NCI-H524 (cell line): ENCODE data around the gene ARHGAP25.
A peak's percentile ranks its signal among the peaks of the same experiment; 100 is the strongest.
"Not testable (repeated sequence)": the region's sequence is repeated elsewhere in the genome, so short reads cannot be mapped to it uniquely, and the experiment has no call there.

Experiments used
- DNase-seq, 2 experiments: peaks; one replicate each; lab custom pipeline; 2025; lab: John Stamatoyannopoulos, UW

The ARHGAP25 gene

DNA sequence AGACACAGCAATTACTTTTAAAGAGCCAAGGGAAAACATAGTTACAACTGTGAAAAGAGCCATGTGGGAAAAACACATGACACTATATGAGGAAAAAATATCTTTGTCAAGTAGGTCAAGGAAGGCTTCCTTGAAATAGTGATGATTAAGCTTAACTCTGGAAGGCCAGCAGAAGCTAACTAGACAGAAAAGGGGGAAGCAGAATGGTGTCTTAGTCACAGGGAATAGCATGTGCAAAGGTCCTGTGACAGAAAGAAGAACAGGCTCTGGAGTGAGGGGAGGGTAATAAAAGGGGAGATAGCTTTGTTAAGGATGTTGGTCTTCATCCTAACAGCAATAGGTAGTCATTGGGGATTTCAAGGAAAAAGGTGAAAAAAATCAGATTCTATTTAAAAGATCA, 64.0 kb downstream of the ARHGAP25 start:
- DNase-seq, result no peak

DNA sequence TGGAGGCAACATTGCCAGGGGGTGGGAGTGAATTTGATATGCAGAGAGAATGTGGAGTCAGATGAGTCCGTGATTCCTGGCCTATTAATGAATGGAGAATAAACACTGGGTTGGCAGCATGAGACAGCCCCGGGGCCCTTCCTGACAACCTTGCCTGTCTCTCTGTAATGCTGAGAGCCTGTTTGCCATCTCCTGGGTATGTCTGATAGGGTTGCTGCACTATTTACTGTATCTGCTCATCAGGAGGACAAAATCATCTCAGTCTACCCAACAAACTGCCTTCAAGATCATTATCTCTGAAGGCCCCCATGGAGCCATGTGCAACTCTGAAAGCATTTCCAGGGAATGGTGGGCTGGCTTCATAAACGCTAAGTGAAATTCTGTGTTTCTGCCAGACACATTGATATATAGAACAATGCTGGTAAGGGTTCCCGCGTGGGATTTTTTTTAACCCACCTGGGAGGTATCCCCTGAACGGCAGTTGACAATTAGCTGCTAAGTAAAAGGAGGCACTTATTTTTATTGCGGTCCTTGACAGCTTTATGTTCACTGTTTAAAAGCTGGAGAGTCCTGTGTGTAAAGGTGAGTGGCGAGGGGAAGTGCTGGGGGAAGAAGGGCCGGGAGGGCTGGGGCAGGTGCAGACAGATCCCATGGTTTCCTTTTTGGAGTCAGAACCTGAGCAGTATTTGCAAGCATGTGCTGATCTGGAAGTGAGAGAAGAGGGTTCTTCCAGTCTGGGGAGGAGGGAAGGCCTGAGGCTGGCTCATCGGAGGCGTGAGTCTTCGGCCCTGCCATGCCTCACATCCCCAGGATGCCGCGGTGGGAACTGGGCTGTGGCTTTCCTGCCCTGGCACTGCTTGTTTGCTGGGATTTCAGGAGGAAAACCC, 64.8 kb downstream of the ARHGAP25 start:
- no peak for DNase-seq

DNA sequence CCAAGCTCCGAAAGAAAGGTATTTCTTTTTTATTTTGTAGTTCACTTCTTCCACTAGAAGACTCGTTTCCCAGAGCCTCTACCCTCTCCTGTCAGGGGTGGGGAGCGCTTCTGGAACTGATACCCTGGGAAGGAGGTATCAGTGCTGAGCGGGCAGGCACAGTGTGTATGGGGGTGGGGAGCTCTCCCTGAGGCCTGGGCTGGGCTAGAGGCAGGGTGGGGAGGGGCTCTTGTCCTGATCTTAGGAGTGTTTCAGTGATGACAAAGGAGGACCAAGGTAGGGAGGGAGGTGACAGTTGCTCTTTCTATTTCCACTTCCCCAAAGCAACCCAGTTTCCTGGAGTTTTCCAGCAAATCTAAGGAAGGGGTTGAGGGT, 65.4 kb downstream of the ARHGAP25 start:
- DNase-seq, result no peak

DNA sequence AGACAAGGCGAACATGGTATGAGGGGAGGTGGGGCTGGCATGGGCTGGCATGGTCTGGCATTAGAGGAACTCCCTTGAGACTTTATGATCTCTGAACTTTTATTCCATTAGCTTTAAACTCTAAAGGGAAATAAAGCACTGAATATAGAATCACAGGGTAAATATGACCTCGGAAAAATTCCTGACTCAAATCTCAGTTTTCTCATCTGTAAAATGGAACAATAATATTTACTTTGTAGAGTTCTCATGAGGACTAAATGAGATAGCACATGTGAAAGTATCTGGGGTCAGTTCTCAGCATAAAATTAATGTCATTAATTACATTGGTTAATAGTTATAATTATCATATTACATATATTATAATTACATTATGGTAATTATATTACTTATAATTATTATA, 65.9 kb downstream of the ARHGAP25 start:
- no peak for DNase-seq

DNA sequence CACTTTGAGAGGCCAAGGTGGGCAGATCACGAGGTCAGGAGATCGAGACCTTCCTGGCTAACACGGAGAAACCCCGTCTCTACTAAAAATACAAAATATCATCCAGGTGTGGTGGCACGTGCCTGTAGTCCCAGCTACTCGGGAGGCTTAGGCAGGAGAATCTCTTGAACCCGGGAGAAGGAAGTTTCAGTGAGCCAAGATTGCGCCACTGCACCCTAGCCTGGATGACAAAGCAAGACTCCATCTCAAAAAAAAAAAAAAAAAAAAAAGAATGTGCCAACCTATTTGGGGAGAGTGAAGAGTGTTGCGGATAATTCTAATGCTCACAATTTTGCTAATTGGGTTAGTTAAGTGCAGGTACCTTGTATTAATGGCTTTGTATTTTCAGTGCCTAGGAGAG, 67.5 kb downstream of the ARHGAP25 start:
- not testable (repeated sequence) for DNase-seq

DNA sequence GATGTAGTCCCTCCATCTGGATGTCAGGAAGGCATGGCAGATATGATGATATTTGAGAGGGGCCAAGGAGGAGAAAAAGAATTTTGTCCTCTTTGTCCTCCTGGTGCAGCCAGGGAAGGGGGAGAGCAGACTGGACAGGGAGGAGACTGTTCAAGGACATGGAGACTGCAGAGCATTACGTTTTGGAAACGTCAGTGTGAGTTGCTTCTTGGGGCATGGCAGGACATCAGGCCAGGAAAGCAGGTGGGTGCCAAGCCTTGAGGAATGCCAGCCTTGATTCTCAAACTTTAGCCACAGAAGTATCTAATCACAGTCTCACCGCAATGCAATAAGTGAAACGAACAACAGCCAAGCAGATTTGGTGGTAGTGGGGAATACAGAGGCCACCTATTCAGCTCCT, 70.4 kb downstream of the ARHGAP25 start:
- no peak for DNase-seq

DNA sequence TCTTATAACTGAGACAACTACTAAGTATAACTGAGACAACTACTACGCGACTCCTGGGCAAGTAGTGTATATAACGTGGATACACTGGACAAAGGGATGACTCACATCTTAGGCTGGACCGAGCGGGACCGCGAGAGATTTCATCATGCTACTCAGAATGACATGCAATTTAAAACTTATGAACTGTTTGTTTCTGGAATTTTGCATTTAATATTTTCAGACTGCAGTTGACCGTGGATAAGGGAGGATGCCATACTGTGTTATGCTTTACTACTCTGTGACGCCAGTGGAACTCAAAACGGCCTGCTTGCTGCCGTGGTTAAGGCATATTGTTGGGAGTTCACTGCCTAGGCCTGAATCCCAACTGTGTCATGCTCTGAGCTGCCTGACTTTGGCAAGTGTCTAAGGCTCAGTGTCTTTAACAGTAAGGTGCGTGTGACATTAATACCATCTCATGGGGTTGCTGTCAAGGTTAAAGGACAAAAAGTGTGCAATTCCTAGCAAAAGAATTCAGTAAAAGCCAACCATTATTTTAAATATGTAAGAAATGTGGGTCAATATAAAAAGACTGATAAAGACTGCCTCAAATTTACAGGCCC, 72.0 kb downstream of the ARHGAP25 start:
- no peak for DNase-seq

DNA sequence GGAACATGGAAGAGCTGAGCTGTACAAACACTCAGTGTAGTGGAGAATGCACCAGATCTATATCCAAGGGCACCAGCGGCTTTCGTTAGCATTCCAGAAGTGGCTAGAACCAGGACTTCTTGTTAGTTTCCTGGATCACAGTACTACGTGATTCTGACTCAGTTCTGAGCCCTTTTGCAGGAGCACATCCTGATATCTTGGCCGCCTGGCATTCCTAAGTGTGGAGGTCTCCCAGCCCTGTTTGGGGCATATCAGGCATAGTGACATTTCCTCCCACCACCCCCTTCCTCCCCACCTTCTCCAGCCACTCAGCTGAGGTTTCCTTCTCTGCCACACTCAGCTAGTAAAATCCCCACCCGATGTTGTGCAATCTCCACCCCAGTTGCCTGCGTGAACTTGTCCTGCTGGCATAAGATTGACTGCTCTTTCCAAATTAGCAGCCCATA, 73.2 kb downstream of the ARHGAP25 start:
- no peak for DNase-seq

DNA sequence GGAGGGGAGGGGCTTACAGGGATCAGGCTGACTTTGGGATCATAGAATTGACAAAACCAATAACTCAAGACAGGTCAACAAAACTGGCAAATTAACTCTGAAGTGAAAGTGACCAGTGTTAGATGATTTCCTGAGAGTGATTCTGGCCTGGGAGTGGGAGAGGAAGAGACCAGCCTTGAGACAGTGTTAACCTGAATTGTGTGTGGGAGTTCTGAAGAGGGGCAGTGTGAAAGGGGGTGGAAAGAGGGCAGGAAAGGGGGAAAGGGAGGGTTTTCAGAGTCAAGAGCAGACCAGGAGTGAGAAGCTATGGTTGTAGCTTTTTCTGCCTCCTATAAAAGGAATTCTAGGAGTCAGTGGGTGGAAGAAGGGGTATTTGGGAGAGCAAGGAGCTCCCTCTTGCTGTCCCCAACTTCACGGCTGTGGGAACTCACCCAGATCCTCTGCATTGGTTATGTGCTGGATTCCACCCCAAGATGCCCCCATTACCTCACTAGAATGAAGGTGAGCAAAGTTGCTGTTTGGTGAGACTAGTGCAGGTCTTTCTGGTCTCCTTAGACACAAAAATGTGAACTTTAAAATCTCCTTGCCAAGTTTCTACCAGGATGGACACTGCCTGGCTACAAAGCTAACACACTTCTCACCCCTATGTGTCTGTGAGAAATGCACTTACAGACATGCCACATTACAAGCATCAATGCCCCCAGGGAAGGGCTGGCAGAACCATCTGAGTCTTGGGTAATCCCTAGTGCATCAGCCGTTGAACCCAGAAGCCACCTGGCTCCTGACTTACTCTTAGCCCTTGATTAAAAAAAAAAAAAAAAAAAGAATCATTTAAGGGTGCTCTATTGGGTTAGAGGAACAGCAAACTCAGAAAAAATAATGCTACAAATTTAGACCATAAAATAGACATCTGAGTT, 75.0 kb downstream of the ARHGAP25 start:
- no peak for DNase-seq

DNA sequence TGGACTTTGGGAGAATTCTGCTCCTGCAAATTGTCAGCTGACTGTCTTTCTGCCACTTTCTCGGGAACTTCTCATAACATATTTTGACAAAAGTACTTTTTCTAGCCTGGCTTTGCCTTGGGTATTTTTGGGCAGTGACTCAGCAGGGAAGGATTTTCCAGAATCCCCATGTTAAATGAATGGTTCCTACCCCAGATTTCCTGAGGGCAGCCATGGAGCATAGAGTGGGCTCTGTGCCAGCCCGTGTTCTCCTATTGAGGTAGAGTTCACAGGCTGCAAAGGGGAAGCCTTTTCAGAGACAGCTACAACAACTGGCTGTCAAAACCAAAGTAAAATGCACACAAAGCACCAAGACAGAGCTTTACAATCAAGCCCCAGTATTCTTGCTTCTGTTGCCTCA, 76.8 kb downstream of the ARHGAP25 start:
- DNase-seq, result no peak

DNA sequence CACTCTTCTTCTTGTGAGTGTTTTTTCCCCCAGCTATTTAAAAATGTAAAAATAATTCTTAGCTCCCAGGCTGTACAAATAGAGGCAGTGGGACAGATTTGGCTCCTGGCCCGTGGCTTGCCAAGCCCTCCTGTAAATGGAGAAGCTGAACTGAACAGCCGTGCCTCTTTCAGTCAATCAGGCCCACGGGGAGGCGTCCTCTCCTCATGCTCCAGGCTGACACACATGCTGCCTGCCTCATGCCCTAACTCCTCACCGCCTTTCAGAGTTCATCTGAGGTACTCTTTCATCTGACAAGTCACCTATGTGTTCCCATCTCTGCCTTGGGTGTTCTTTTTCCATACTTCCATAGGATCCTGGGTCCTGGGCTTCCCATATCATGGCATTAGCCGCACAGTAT, 77.6 kb downstream of the ARHGAP25 start:
- no peak for DNase-seq

DNA sequence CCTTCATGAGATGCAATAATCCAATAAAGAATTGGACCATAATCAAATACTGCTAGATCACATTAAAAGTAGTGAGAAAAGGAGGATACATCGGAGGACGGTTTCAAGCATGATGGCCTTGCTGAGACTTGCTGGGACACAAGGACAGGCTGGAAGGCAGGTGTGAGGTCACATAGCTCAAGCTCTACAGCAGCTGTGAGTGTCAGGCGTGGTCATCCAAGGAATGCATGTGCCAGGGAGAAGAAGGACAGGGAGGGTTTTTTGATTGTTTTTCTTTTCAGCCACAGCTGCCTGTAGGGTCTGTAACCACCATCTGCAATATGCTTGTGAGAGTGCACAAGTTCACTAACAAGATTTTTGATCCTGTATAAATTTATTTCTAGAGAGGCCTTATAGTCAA, 79.0 kb downstream of the ARHGAP25 start:
- DNase-seq, result no peak

DNA sequence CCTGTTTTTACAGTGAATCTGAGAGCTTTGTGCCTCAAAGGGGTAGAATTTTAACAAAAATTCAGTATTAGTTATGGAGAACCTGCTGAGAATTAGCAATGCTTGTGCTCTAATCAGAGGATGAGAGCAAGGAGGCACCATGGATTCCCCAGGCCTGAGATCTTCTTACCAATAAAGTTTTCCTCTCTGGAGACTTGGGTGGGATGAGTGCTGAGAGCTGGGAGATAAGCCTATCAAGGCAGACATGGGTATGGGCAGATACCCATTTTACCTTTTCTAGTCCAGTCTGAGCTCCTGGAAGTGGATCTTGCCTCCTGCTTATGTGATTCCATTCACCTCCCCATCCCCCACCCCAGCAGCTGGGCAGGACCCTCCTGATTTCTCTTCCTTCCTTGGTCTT, 82.7 kb downstream of the ARHGAP25 start:
- no peak for DNase-seq

DNA sequence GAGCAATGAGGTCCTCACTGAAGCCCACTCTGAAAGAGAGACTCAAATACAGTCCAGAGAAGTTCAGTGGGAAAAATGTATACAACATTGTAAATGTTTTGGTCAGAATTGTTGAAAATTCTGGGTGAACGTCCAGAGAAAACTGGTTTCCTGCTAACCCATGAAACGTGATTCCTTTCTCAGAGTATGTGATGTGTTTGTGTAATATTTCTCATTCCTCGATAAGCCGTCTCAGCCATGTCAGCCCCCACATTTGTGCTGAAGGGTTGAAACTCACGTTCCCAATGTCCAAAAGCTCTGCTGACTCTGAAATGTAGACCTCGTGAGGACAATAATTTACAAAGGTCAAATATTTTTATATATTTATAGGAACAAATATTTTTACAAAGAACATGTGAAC, 84.9 kb downstream of the ARHGAP25 start:
- no peak for DNase-seq

DNA sequence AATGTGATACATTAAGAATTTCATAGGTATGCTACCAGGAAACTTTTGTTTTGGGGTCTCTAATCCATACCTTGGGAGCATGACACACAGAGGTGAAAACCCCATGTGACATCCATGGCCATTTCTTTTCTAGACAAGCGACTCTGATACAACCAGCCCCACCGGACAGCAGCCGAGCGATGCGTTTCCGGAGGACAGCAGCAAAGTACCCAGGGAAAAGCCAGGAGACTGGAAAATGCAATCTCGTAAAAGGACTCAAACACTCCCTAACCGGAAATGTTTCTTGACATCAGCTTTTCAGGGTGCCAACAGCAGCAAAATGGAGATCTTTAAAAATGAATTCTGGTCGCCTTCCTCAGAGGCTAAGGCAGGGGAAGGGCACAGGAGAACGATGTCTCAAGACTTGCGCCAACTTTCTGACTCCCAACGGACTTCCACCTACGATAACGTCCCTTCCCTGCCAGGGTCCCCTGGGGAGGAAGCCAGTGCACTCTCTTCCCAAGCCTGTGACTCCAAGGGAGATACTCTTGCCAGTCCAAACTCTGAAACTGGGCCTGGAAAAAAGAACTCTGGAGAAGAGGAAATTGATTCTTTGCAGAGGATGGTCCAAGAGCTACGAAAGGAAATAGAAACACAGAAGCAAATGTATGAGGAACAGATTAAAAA, 87.7 kb downstream of the ARHGAP25 start:
- no peak for DNase-seq

DNA sequence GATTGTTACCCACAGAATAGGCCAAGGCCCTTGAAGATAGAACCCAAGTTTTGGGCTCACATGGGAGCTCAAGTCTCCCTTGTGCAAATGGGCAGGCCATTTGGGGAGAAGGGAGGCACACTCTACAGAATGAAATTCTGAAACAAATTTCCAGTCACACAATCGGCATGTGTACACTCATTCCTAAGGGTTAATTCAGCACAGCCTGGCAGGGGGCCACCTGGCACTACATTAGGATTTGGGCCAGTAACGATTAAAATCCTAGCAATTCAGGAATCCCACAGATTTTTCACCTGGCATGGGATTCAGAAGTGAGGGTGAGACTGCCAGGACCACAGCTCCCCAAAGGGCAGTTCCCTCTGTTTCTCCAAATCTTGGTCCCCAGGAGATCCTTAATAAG, 90.2 kb downstream of the ARHGAP25 start:
- no peak for DNase-seq

DNA sequence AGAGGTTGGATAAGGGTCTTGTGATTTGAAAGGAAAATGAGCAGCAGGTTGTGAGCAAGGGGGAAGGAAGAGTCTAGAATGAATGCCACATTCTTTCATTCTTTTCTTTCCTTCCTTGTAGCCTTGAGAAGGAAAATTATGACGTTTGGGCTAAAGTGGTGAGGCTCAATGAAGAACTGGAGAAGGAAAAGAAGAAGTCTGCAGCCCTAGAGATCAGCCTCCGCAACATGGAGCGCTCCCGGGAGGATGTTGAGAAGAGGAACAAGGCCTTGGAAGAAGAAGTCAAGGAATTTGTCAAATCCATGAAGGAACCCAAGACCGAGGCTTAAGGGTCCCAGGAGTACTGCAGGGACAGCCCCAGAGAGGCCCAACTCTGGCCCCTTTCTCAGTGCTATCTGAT, 91.3 kb downstream of the ARHGAP25 start:
- DNase-seq, result no peak

DNA sequence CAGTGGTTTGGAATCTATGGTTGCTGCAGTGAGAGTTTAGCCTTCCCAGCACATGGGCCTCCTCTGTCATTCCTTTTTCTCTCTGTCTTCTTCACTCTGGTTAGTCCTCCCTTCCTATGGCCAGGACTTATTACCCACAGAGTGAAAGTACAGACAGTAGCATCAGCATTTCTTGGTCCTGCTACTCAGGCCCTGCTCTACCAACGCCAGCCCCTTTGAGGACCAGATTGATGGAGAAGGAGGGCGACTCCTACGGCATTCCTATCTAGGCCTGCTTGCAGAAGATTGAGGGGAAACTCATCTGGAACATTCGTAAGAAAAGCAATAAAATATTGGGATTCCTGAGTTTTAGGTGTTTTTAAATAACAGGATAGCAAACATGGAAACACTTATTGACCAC, 93.1 kb downstream of the ARHGAP25 start:
- no peak for DNase-seq

DNA sequence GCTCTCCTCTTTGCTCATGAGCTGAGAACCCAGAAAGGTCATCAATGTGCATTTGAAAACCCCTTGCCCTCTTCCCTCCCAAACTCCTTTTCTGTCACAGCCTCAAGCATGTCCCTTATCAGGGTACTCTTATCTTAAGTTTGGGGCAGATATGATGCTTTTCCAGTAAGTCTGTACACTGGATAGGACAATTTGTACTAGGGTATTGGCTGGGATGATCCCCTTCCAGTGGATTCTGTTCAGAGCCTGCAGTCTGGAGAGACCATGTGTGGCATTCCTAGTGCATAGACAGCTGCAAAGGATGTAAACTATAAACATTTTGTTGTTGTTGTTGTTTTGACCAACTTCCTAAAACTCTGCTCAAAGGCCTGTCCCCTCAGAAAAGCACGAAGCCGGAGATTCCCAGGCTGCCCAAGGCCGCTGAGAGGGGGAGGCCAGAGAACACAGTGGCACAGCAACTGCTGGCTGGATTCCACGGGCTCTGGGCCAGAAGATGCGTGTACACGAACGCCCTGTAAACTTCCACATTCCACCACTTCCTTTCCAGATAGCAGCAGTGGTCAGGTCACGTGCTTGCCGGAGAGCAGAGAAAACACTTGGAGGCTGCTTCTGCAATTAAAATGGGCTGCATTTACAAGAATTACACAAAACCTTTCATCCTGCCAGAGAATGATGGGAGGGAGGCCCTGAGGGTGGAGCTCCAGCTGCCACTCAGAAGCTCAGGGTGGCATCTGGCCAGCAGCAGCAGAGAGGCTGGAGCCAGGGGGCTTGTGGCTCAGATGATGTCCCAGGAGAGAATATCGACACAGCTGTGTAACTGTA, 94.5 kb downstream of the ARHGAP25 start:
- peak; percentile 24 to 63 for DNase-seq

DNA sequence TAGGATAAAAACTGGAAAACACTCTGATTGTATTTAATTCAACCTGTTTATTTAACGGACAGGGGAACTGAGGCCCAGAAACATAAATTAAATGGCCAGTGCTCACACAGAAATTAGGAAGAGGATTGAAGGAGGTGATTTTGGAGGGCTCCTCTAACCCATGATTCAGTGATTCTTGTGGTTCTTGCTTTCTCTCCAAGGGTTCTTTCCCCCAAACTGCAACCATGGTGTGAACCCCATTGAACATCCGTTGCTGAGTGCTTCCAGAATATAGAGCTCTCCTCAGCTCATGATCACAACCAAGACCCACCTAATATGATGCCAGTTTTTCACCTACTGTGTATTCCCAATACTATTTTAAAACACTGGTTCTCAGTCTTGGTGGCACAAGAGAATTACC, 95.1 kb downstream of the ARHGAP25 start:
- no peak for DNase-seq

DNA sequence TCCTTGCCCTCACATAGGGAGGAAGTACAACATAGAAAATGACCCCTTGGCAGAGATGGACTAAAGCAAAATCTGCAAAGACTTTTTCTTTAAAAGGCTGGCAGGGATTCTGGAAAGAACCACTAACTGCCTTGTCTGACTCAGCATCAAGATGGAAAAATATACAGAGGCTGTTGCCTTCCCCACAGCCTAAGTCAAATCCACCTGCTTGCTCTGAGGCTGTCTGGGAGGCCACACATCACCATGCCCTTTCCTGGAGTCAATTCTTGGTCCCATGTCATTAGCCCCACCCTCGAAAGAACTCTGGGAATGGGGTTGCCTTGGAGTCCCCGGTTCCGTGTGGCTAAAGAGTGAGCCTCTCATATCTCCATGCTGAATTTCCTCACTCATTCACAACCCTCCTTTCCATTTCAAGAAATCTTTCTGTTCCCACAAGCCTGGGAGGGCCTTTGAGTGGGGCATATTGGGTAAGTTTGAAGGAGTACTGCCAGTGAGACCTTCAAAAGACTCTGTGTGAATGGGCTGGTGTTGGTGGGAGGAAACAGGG, 97.1 kb downstream of the ARHGAP25 start:
- no peak for DNase-seq
